ENCODE measurements around the gene EDEM3. TPM values are rescaled to one million over a fixed set of nuclear protein-coding genes. Genes with fewer than 3 reads are reported as not detected.

The EDEM3 gene
- total RNA-seq, 2 donors from 2014 or later = 37.9 to 49.4 TPM

- Histone ChIP-seq H3K4me3 (no peak overlapping the region), H3K4me1 (peaks cover 2% of the 10 kb centered on the region), H3K9me3 (no peaks in the 10 kb centered on the region), H3K36me3 (replicated peaks in 1 of 2; ENCODE audit: insufficient read depth in 1 of 2, low read depth in 2 of 2) (no peaks in the 10 kb centered on the region), H3K27me3 (no peaks in the 10 kb centered on the region), H3K27ac (no peak overlapping the region)
- DNase-seq (no peak), ATAC-seq (no peak)
- intact Hi-C loops (cut with DNase I) = loop anchor here (10.0 kb wide), 2 partner anchors 425 to 595 kb away; no protein-coding TSS in a partner anchor
- TF ChIP-seq POLR2A (IDR thresholded peaks at IDR 0.05) = no peak
- TF ChIP-seq, protein P1, sequence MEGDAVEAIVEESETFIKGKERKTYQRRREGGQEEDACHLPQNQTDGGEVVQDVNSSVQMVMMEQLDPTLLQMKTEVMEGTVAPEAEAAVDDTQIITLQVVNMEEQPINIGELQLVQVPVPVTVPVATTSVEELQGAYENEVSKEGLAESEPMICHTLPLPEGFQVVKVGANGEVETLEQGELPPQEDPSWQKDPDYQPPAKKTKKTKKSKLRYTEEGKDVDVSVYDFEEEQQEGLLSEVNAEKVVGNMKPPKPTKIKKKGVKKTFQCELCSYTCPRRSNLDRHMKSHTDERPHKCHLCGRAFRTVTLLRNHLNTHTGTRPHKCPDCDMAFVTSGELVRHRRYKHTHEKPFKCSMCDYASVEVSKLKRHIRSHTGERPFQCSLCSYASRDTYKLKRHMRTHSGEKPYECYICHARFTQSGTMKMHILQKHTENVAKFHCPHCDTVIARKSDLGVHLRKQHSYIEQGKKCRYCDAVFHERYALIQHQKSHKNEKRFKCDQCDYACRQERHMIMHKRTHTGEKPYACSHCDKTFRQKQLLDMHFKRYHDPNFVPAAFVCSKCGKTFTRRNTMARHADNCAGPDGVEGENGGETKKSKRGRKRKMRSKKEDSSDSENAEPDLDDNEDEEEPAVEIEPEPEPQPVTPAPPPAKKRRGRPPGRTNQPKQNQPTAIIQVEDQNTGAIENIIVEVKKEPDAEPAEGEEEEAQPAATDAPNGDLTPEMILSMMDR (IDR thresholded peaks at IDR 0.05) = no peak
- 14 to 30% methylated on average over 1 of the region's 1 CpG for WGBS, 2 donors
These were observed 85.3 kb downstream of the EDEM3 start for GRCh38 chr1:184669391-184669790.

DNA sequence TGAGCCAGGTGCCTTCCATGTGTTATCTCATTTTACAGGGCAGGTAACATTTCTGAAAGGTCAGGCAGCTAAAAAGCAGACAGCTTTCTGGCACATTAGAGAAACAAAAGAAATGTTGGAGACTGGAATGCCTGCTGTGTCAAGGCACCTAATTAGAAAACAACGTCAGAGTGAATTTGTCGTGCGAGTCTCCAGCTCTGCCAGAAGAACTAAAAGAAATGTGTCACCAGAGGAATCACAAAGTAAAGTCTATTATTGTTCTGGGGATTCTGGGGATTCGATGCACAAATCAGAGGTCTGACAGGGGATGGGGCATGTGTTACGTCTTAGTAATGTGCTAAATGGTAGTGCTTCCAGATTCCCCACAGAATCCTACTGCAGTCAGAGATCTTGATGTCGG, 89.3 kb downstream of the EDEM3 start:
- TF ChIP-seq POLR2A (IDR thresholded peaks at IDR 0.05) = no peak
- TF ChIP-seq, protein P1 (IDR thresholded peaks at IDR 0.05) = no peak
- no peak overlapping the region for H3K27ac ChIP-seq
- H3K4me3 ChIP-seq = no peak overlapping the region
- 62 to 64% methylated on average over 6 of the region's 6 CpGs for WGBS, 2 donors
- DNase-seq = no peak
- H3K9me3 ChIP-seq = no peaks in the 10 kb centered on the region
- no peaks in the 10 kb centered on the region for H3K36me3 ChIP-seq (replicated peaks in 1 of 2; ENCODE audit: insufficient read depth in 1 of 2, low read depth in 2 of 2)
- intact Hi-C loops (cut with DNase I) = loop anchor here (10.0 kb wide), 2 partner anchors 421 to 591 kb away; no protein-coding TSS in a partner anchor
- H3K27me3 ChIP-seq = no peaks in the 10 kb centered on the region
- no peak for ATAC-seq
- peaks cover 12% of the 10 kb centered on the region for H3K4me1 ChIP-seq

- H3K27ac ChIP-seq = no peak overlapping the region
- TF ChIP-seq POLR2A (IDR thresholded peaks at IDR 0.05) = no peak
- TF ChIP-seq, protein P1 (IDR thresholded peaks at IDR 0.05) = no peak
- ATAC-seq (no peak), DNase-seq (no peak)
- intact Hi-C loops (cut with DNase I) = loop anchor here (10.0 kb wide), 2 partner anchors 420 to 590 kb away; no protein-coding TSS in a partner anchor
- 77 to 82% methylated on average over 14 to 15 of the region's 15 CpGs for WGBS, 2 donors
- no peaks in the 10 kb centered on the region for H3K9me3 ChIP-seq
- no peaks in the 10 kb centered on the region for H3K36me3 ChIP-seq (replicated peaks in 1 of 2; ENCODE audit: insufficient read depth in 1 of 2, low read depth in 2 of 2)
- peaks cover 12% of the 10 kb centered on the region for H3K4me1 ChIP-seq
- no peak overlapping the region for H3K4me3 ChIP-seq
- H3K27me3 ChIP-seq = no peaks in the 10 kb centered on the region
These were observed 90.0 kb downstream of the EDEM3 start for GRCh38 chr1:184664661-184665060.

DNA sequence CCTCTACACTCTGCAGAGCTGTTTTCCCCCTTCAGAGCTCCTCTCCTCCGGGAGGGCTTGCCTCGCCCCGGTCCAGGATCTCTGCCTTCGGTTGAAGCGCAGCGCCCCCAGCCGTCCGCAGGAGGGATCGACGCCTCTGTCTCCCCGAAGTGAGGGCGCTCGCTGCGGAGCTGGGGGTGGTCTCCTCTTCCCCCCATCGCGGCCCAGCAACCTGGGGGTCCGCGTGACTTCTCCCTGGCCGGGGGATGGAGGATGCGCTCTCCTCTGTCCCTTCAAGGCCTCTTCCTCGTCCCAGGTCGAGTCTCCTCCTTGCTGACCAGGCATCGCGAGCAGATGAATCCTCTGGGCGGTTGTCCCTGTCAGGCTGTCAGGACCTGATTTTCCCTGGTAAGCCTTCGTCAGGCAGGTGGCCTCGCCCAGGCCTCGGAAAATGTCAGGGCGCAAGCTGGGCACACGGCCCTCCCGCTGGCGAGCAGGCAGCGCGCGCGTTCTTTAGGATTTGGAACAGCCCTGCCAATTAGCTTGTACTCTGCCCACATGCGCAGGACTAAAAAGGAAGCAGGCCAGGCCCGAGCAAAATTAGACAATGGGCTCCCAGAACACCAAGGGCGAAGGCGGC, 90.5 kb downstream of the EDEM3 start:
- intact Hi-C loops (cut with DNase I) = loop anchor here (10.0 kb wide), 2 partner anchors 419 to 589 kb away; no protein-coding TSS in a partner anchor
- ATAC-seq (peak; percentile 86), DNase-seq (peak; percentile 66 to 76 (median 69))
- H3K9me3 ChIP-seq = no peaks in the 10 kb centered on the region
- H3K27me3 ChIP-seq = no peaks in the 10 kb centered on the region
- H3K4me1 ChIP-seq = peaks cover 12% of the 10 kb centered on the region
- 17 to 23% methylated on average over 13 to 40 of the region's 40 CpGs for WGBS, 2 donors
- H3K4me3 ChIP-seq = no peak overlapping the region
- H3K36me3 ChIP-seq (replicated peaks in 1 of 2; ENCODE audit: insufficient read depth in 1 of 2, low read depth in 2 of 2) = no peaks in the 10 kb centered on the region
- no peak for TF ChIP-seq POLR2A (IDR thresholded peaks at IDR 0.05)
- TF ChIP-seq, protein P1 (IDR thresholded peaks at IDR 0.05) = peak; percentile 73 to 85 (median 79)
- H3K27ac ChIP-seq = no peak overlapping the region

DNA sequence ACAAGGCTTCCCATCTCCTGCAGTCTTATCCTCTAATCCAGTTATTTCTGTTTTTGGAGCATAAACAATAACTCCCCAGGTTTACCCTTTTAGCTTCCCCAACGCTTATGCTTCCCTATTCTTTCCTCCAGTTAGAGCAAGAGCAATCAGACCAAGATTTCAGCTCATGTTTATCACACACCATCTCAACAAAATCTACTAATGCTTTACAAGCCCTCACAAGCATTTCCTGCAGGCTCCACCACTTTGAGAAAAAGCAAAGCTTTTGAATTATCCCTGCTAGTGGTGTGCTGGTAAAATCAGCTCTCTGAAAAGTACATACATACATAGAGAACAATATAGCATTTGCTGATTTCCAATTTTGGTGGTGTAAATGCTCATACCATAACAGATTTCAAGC, 92.9 kb downstream of the EDEM3 start:
- Histone ChIP-seq H3K27me3 (no peaks in the 10 kb centered on the region), H3K4me3 (no peak overlapping the region), H3K36me3 (replicated peaks in 1 of 2; ENCODE audit: insufficient read depth in 1 of 2, low read depth in 2 of 2) (no peaks in the 10 kb centered on the region), H3K4me1 (peaks cover 12% of the 10 kb centered on the region), H3K9me3 (no peaks in the 10 kb centered on the region), H3K27ac (no peak overlapping the region)
- intact Hi-C loops (cut with DNase I) = loop anchor here (10.0 kb wide), 2 partner anchors 417 to 587 kb away; no protein-coding TSS in a partner anchor
- WGBS, 2 donors = 35 to 91% methylated on average over 1 of the region's 1 CpG
- ATAC-seq (no peak), DNase-seq (no peak)
- TF ChIP-seq POLR2A (IDR thresholded peaks at IDR 0.05) = no peak
- TF ChIP-seq, protein P1 (IDR thresholded peaks at IDR 0.05) = no peak
